Measurements from ENCODE around the gene FOXP1. TPM values are rescaled to one million over a fixed set of nuclear protein-coding genes. Genes with fewer than 3 reads are reported as not detected.

The FOXP1 gene
- total and polyA plus RNA-seq, 8 donors: 95.1 to 143 (median 123) TPM

- H3K4me3 ChIP-seq: no peak overlapping the region
- DNase-seq (no peak), ATAC-seq (no peak)
- H3K36me3 ChIP-seq: no peaks in the 10 kb centered on the region
- H3K27ac ChIP-seq: no peak overlapping the region
- intact Hi-C loops (cut with DNase I): no loop called here
- no peak for TF ChIP-seq CTCF (IDR thresholded peaks at IDR 0.05)
- peaks cover 8 to 35% of the 10 kb centered on the region in 2 donors for H3K4me1 ChIP-seq
- H3K27me3 ChIP-seq: no peaks in the 10 kb centered on the region
- no peaks in the 10 kb centered on the region for H3K9me3 ChIP-seq
Observed at GRCh38 chr3:71399478-71399877, 184.1 kb downstream of the FOXP1 start.

DNA sequence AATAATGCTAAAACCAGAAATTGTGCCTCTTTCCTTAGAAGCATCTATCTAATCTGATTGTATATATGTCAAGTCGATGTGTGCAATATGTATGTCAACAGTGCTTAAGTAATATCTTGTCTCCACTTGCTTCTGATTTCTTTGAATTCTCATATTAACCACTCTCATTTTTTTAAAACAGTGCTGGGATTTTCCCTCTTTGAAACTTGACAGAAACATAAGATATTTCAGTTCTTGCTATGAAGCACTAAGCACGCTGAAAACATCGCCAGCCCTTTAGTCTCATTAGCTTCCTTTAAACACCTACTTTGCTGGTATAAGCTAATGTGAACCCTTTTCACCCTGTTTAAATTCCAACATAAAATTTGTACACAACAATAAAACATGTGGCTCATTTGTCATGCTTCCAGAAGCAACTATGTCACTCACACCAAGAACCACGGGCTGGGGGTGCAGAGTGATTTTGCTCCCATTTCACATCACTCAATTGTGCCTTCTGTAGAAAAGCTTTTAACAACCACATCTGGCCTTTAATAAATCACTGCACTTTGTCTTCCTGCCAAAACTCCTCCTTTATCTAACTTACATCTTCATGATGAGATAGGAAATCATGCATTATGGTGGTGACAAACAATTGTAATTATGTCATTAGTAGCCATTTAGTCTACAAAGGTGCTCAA lies 185.2 kb downstream of the FOXP1 start:
- no peak for DNase-seq
- Histone ChIP-seq H3K27ac (no peak overlapping the region), H3K27me3 (no peaks in the 10 kb centered on the region), H3K4me1 (peaks cover 8 to 39% of the 10 kb centered on the region in 2 donors), H3K4me3 (no peak overlapping the region), H3K9me3 (no peaks in the 10 kb centered on the region), H3K36me3 (no peaks in the 10 kb centered on the region)
- TF ChIP-seq CTCF (IDR thresholded peaks at IDR 0.05): no peak
- no peak for ATAC-seq
- intact Hi-C loops (cut with DNase I): no loop called here

DNA sequence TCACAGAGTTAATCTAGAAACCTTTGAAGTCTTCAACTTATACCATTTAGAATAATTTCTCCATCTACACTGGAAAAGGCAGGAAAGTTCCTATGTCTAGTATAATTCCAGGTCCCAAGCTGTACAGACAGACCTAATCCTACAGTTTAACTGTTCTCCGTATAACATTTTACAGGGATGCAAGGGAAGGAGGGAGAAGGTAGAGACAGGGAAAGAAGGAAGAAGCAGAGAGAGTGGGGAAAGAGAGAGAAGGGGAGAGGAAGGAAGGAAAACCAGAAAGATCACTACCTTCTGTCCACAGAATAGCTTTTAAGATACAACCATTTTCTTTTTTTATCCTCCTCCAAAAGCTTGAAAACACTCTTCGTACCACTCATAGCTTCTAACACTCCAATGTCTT lies 185.8 kb downstream of the FOXP1 start:
- Histone ChIP-seq H3K27ac (no peak overlapping the region), H3K36me3 (no peaks in the 10 kb centered on the region), H3K27me3 (no peaks in the 10 kb centered on the region), H3K9me3 (no peaks in the 10 kb centered on the region), H3K4me3 (no peak overlapping the region), H3K4me1 (peaks cover 11 to 39% of the 10 kb centered on the region in 2 donors)
- TF ChIP-seq CTCF (IDR thresholded peaks at IDR 0.05): no peak
- intact Hi-C loops (cut with DNase I): no loop called here
- ATAC-seq: peak; percentile 11
- DNase-seq: no peak

DNA sequence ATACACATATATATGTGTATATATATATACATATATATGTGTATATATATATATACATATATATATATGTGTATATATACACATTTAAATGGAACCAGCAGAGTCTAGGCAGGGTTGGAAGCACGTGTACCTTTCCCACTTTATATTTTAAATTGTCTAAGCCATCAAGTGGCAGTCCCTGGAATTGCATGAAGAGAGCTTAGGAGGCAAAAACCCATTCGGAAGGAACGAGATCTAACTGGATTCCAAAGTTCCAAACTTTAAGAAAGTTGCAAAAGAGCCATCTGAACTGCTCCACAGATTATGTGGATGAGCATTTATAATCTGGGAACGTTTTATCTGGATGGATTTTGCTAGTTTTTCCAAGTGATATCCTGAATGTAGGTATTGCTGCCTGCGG lies 186.5 kb downstream of the FOXP1 start:
- Histone ChIP-seq H3K9me3 (no peaks in the 10 kb centered on the region), H3K36me3 (no peaks in the 10 kb centered on the region), H3K27me3 (no peaks in the 10 kb centered on the region), H3K4me1 (peaks cover 14 to 40% of the 10 kb centered on the region in 2 donors), H3K27ac (no peak overlapping the region), H3K4me3 (no peak overlapping the region)
- no peak for DNase-seq
- TF ChIP-seq CTCF (IDR thresholded peaks at IDR 0.05): peak; percentile 60 to 66
- ATAC-seq: peak; percentile 77
- intact Hi-C loops (cut with DNase I): no loop called here

- intact Hi-C loops (cut with DNase I): no loop called here
- Histone ChIP-seq H3K27ac (no peak overlapping the region), H3K4me3 (no peak overlapping the region), H3K27me3 (no peaks in the 10 kb centered on the region), H3K36me3 (no peaks in the 10 kb centered on the region), H3K4me1 (peaks cover 14 to 48% of the 10 kb centered on the region in 2 donors), H3K9me3 (no peaks in the 10 kb centered on the region)
- no peak for TF ChIP-seq CTCF (IDR thresholded peaks at IDR 0.05)
- peak; percentile 46 for ATAC-seq
- no peak for DNase-seq
Observed at GRCh38 chr3:71395927-71396695, 187.4 kb downstream of the FOXP1 start.
